Measurements from ENCODE around the gene GPR35.
A peak's percentile ranks its signal among the peaks of the same experiment; 100 is the strongest.

GPR35 gene

DNA sequence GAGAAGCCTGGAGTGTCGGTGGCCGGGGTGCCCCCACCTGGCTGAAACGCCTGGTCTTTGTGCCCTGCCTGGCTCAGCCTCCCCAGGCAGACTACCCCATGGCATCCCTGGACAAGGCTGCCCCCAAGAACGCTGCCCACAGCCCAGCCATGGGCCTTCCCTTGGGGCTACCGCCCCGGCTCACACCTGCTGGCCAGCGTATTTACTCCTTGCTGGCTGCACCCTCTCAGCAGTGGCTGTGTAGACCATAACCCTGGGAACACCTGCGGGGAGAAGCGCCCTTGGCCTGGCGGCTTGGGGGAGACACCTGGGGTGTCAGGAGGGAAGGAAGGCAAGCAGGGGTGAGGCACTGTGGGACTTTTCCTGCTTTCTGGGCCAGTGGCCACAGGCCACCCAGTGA is 21.4 kb upstream of the GPR35 start:
- H3K23ac ChIP-seq (ENCODE audit: low read length in 2 of 2) = no peak overlapping the region
- H2BK5ac ChIP-seq (ENCODE audit: low read depth, low read length, poor library complexity, severe bottlenecking) = no peak overlapping the region
- no peak for DNase-seq
- no peak overlapping the region for H4K8ac ChIP-seq (ENCODE audit: low read length)
- H2AK5ac ChIP-seq (ENCODE audit: low read length, severe bottlenecking) = no peak overlapping the region
- no peak overlapping the region for H3K4me3 ChIP-seq (ENCODE audit: insufficient read depth in 1 of 2, low read depth in 1 of 2, low read length in 2 of 2)
- no peak overlapping the region for H3K9ac ChIP-seq (ENCODE audit: low read length)
- peak overlapping the region; percentile 27 for H2BK120ac ChIP-seq (ENCODE audit: low read depth, low read length)
- H3K27me3 ChIP-seq (ENCODE audit: control insufficient read depth in 1 of 2, insufficient read depth in 1 of 2, low read length in 2 of 2) = no peaks in the 10 kb centered on the region
- 92% methylated on average over 7 of the region's 10 CpGs for WGBS
- H3K79me1 ChIP-seq (replicated peaks; ENCODE audit: low read length, poor library complexity, severe bottlenecking) = no peaks in the 10 kb centered on the region
- no peak overlapping the region for H3K14ac ChIP-seq (ENCODE audit: low read length in 2 of 2)
- no peak overlapping the region for H4K91ac ChIP-seq (ENCODE audit: low read length)
- H3K27ac ChIP-seq (ENCODE audit: low read length, poor library complexity, severe bottlenecking) = no peak overlapping the region
- H3K4ac ChIP-seq (ENCODE audit: low read depth in 1 of 2, low read length in 2 of 2) = peak overlapping the region in 1 of 2 experiments; percentile 35
- H3K9me3 ChIP-seq (ENCODE audit: control insufficient read depth, low read length) = no peaks in the 10 kb centered on the region
- no peak overlapping the region for H2BK15ac ChIP-seq (ENCODE audit: low read depth, poor library complexity, severe bottlenecking)
- no peak overlapping the region for H2AFZ ChIP-seq (ENCODE audit: low read depth, low read length)
- H3K4me2 ChIP-seq (ENCODE audit: low read length, poor library complexity, severe bottlenecking) = no peak overlapping the region
- H3K18ac ChIP-seq (ENCODE audit: low read depth in 1 of 2, low read length in 2 of 2) = no peak overlapping the region
- H3K4me1 ChIP-seq (ENCODE audit: control insufficient read depth, insufficient read depth, low read depth, low read length) = peaks cover 12% of the 10 kb centered on the region
- peaks cover 10 to 44% of the 10 kb centered on the region in 2 experiments for H3K36me3 ChIP-seq (ENCODE audit: control insufficient read depth in 1 of 2, insufficient read depth in 2 of 2, low read depth in 1 of 2, low read length in 2 of 2)
- no peak overlapping the region for H2BK12ac ChIP-seq (ENCODE audit: low read length in 2 of 2)

DNA sequence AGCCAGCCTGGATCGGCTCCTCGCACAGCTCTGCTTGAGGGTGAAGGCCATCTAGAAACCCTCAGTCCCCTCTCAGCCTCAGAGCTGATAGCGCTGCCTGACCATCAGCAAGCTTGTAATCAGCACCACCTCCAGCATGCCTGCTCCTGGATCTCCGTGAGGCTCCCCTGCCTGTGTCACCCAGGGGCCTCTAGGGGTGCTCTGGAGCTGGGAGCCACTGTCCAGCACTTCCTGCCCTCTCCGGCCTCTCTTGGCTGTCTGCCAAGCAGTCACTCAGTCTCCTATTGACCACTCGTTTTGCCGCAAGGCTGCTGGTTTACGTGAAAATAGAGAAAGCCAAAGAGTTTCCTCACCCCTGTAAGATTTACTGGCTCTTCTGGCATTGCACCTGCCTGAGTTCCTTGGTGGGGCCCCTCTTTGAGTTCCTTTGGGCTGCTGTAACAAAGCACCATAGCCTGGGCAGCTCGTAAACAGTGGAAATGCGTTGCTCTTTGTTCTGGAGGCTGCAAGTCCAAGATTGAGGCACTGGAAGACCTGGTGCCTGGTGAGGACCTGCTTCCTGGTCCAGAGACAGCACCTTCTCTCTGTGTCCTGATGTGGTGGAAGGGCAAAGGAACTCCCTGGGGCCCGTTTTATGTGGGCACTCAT is 20.9 kb upstream of the GPR35 start:
- no peak overlapping the region for H3K4me3 ChIP-seq (ENCODE audit: insufficient read depth in 1 of 2, low read depth in 1 of 2, low read length in 2 of 2)

DNA sequence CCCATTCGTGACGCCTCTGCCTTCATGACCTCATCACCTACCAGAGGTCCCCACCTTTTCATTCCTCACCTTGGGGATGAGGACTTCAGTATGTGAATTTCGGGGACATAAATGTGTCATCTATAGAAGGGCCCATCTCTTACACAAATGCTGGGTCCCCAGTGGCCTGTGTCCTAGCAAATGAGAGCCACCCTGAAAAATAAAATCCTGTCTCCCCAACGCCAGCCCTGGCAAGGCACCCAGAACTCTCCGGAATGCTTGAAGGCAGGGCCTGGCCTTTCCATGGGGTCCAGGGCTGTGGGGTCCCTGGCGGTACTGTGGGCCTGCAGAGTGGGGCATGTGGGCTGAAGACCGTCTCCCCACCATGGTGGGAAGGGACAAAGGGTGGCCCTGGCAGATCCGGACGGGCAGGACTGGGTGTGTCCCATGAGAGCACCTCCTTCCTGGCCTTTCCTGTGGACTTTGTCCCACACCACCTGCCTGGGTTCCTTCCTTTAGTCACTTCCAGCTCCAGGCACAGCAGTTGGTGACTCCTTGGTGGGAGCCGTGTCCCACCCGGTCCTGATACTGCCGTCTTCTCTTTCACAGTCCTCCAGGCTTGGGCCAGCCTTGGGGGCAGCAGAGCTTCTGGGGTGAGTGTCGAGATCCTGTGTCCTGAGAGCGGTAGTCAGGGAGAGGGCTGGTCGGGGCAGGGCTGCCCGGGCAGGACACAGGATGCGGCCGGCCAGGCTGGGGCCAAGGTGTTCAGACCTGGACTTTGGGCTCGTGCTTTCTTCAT is 20.2 kb upstream of the GPR35 start:
- Histone ChIP-seq H3K79me1 (replicated peaks; ENCODE audit: low read length, poor library complexity, severe bottlenecking) (no peaks in the 10 kb centered on the region), H3K4me2 (ENCODE audit: low read length, poor library complexity, severe bottlenecking) (no peak overlapping the region), H4K91ac (ENCODE audit: low read length) (no peak overlapping the region), H3K27ac (ENCODE audit: low read length, poor library complexity, severe bottlenecking) (no peak overlapping the region), H3K4ac (ENCODE audit: low read depth in 1 of 2, low read length in 2 of 2) (no peak overlapping the region), H2BK15ac (ENCODE audit: low read depth, poor library complexity, severe bottlenecking) (no peak overlapping the region), H3K18ac (ENCODE audit: low read depth in 1 of 2, low read length in 2 of 2) (no peak overlapping the region), H3K9me3 (ENCODE audit: control insufficient read depth, low read length) (no peaks in the 10 kb centered on the region), H2BK120ac (ENCODE audit: low read depth, low read length) (no peak overlapping the region), H2BK5ac (ENCODE audit: low read depth, low read length, poor library complexity, severe bottlenecking) (no peak overlapping the region), H2AFZ (ENCODE audit: low read depth, low read length) (no peak overlapping the region), H3K9ac (ENCODE audit: low read length) (no peak overlapping the region), H2BK12ac (ENCODE audit: low read length in 2 of 2) (no peak overlapping the region), H3K14ac (ENCODE audit: low read length in 2 of 2) (no peak overlapping the region), H3K4me3 (ENCODE audit: insufficient read depth in 1 of 2, low read depth in 1 of 2, low read length in 2 of 2) (no peak overlapping the region), H3K36me3 (ENCODE audit: control insufficient read depth in 1 of 2, insufficient read depth in 2 of 2, low read depth in 1 of 2, low read length in 2 of 2) (peaks cover under 1 to 35% of the 10 kb centered on the region in 2 experiments), H3K4me1 (ENCODE audit: control insufficient read depth, insufficient read depth, low read depth, low read length) (peaks cover 12% of the 10 kb centered on the region), H3K23ac (ENCODE audit: low read length in 2 of 2) (no peak overlapping the region), H3K27me3 (ENCODE audit: control insufficient read depth in 1 of 2, insufficient read depth in 1 of 2, low read length in 2 of 2) (no peaks in the 10 kb centered on the region), H2AK5ac (ENCODE audit: low read length, severe bottlenecking) (no peak overlapping the region), H4K8ac (ENCODE audit: low read length) (no peak overlapping the region)
- DNase-seq = no peak
- 95% methylated on average over 17 of the region's 19 CpGs for WGBS

More for the DNA sequence above, 20.9 kb upstream of the GPR35 start:
- Histone ChIP-seq H3K4me2 (ENCODE audit: low read length, poor library complexity, severe bottlenecking) (no peak overlapping the region), H3K14ac (ENCODE audit: low read length in 2 of 2) (no peak overlapping the region), H3K9me3 (ENCODE audit: control insufficient read depth, low read length) (no peaks in the 10 kb centered on the region), H2BK12ac (ENCODE audit: low read length in 2 of 2) (no peak overlapping the region), H2AFZ (ENCODE audit: low read depth, low read length) (no peak overlapping the region), H3K23ac (ENCODE audit: low read length in 2 of 2) (no peak overlapping the region), H4K8ac (ENCODE audit: low read length) (peak overlapping the region; percentile 12), H3K18ac (ENCODE audit: low read depth in 1 of 2, low read length in 2 of 2) (no peak overlapping the region), H3K4me1 (ENCODE audit: control insufficient read depth, insufficient read depth, low read depth, low read length) (peaks cover 12% of the 10 kb centered on the region), H3K27me3 (ENCODE audit: control insufficient read depth in 1 of 2, insufficient read depth in 1 of 2, low read length in 2 of 2) (no peaks in the 10 kb centered on the region), H3K9ac (ENCODE audit: low read length) (no peak overlapping the region), H3K27ac (ENCODE audit: low read length, poor library complexity, severe bottlenecking) (no peak overlapping the region), H3K36me3 (ENCODE audit: control insufficient read depth in 1 of 2, insufficient read depth in 2 of 2, low read depth in 1 of 2, low read length in 2 of 2) (peaks cover 8 to 38% of the 10 kb centered on the region in 2 experiments), H2BK5ac (ENCODE audit: low read depth, low read length, poor library complexity, severe bottlenecking) (no peak overlapping the region), H4K91ac (ENCODE audit: low read length) (no peak overlapping the region), H3K4ac (ENCODE audit: low read depth in 1 of 2, low read length in 2 of 2) (peak overlapping the region in 1 of 2 experiments; percentile 35), H2BK120ac (ENCODE audit: low read depth, low read length) (peak overlapping the region; percentile 27), H2AK5ac (ENCODE audit: low read length, severe bottlenecking) (no peak overlapping the region), H2BK15ac (ENCODE audit: low read depth, poor library complexity, severe bottlenecking) (no peak overlapping the region), H3K79me1 (replicated peaks; ENCODE audit: low read length, poor library complexity, severe bottlenecking) (no peaks in the 10 kb centered on the region)
- peak; percentile 73 for DNase-seq
- WGBS = 45% methylated on average over 10 of the region's 11 CpGs

DNA sequence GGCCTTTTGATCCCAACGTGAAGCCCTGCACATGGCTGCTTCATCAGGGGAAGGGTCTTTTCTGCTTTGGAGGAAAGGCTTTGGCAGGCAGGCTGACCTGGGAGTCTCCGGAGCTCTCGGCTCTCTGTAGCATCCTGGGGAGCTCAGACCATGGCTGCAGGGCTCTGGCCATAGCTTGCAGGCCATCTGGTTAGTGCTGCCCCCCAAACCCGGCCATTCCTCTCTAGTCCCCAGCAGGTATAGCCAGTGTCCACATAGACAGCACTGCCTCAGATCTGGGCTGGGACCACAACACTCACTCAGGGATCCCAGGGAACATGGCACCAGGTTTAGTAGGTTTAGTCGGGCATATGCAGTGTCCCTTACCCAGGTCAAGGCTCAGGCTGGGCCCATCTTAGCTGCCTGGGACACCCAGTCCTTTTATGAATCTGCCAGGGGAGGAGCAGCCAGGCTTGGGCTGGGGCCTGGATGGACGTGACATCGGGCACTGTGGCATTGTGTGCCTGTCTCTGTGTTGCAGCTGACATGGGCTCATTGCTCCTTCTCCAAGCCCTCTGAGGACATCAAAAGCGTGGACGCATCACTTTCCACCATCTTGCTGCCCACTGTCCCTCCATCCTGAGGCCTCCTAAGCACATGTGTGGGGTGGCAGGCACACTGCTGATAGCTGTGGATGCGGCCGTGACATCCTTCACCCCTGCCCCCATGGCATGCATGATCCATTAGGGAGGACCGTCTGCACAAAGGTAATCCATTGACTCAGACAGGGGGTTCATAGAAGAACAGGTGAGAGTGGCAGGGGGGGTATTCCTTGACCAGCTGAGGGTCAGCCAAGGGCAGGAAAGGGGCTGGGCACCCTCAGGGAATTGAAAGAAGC is 19.2 kb upstream of the GPR35 start:
- no peak overlapping the region for H2BK15ac ChIP-seq (ENCODE audit: low read depth, poor library complexity, severe bottlenecking)
- H3K14ac ChIP-seq (ENCODE audit: low read length in 2 of 2) = no peak overlapping the region
- no peak overlapping the region for H3K4me2 ChIP-seq (ENCODE audit: low read length, poor library complexity, severe bottlenecking)
- H3K27ac ChIP-seq (ENCODE audit: low read length, poor library complexity, severe bottlenecking) = no peak overlapping the region
- no peak overlapping the region for H2BK12ac ChIP-seq (ENCODE audit: low read length in 2 of 2)
- no peak overlapping the region for H2BK120ac ChIP-seq (ENCODE audit: low read depth, low read length)
- no peaks in the 10 kb centered on the region for H3K79me1 ChIP-seq (replicated peaks; ENCODE audit: low read length, poor library complexity, severe bottlenecking)
- H3K4ac ChIP-seq (ENCODE audit: low read depth in 1 of 2, low read length in 2 of 2) = no peak overlapping the region
- H3K4me1 ChIP-seq (ENCODE audit: control insufficient read depth, insufficient read depth, low read depth, low read length) = peaks cover 11% of the 10 kb centered on the region
- no peak overlapping the region for H2BK5ac ChIP-seq (ENCODE audit: low read depth, low read length, poor library complexity, severe bottlenecking)
- H3K9ac ChIP-seq (ENCODE audit: low read length) = no peak overlapping the region
- H4K91ac ChIP-seq (ENCODE audit: low read length) = no peak overlapping the region
- no peaks in the 10 kb centered on the region for H3K27me3 ChIP-seq (ENCODE audit: control insufficient read depth in 1 of 2, insufficient read depth in 1 of 2, low read length in 2 of 2)
- no peak overlapping the region for H2AFZ ChIP-seq (ENCODE audit: low read depth, low read length)
- no peak overlapping the region for H3K4me3 ChIP-seq (ENCODE audit: insufficient read depth in 1 of 2, low read depth in 1 of 2, low read length in 2 of 2)
- no peak for DNase-seq
- H2AK5ac ChIP-seq (ENCODE audit: low read length, severe bottlenecking) = no peak overlapping the region
- H4K8ac ChIP-seq (ENCODE audit: low read length) = no peak overlapping the region
- 84% methylated on average over 12 of the region's 12 CpGs for WGBS
- H3K36me3 ChIP-seq (ENCODE audit: control insufficient read depth in 1 of 2, insufficient read depth in 2 of 2, low read depth in 1 of 2, low read length in 2 of 2) = peaks cover 0 to 26% of the 10 kb centered on the region in 2 experiments
- no peak overlapping the region for H3K18ac ChIP-seq (ENCODE audit: low read depth in 1 of 2, low read length in 2 of 2)
- H3K9me3 ChIP-seq (ENCODE audit: control insufficient read depth, low read length) = no peaks in the 10 kb centered on the region
- H3K23ac ChIP-seq (ENCODE audit: low read length in 2 of 2) = no peak overlapping the region
